ENCODE data around the gene GGACT. TPM values are rescaled to one million over a fixed set of nuclear protein-coding genes. Genes with fewer than 3 reads are reported as not detected.
A peak's percentile ranks its signal among the peaks of the same experiment; 100 is the strongest.

Gene GGACT
- total RNA-seq, 2 experiments from 2014 or later, result 3.1 to 4.1 TPM

GRCh38 chr13:100517135-100517534 is 71.5 kb downstream of the GGACT start:
- peaks cover 8% of the 10 kb centered on the region for H3K4me1 Mint-ChIP-seq
- H3K9me3 Mint-ChIP-seq, result no peaks in the 10 kb centered on the region
- DNase-seq (no peak), ATAC-seq (ENCODE audit: low read depth) (no peak)
- no peak overlapping the region for H3K4me3 Mint-ChIP-seq
- H3K27ac Mint-ChIP-seq, result no peak overlapping the region
- no peaks in the 10 kb centered on the region for H3K27me3 Mint-ChIP-seq
- POLR2A ChIA-PET, result interaction anchor here (0.7 kb wide), 1 partner anchor 381 kb away, joined by 3 read pairs; no protein-coding TSS in a partner anchor
- H3K36me3 Mint-ChIP-seq, result no peaks in the 10 kb centered on the region

GRCh38 chr13:100515410-100515800 is 73.2 kb downstream of the GGACT start:
- no peaks in the 10 kb centered on the region for H3K9me3 Mint-ChIP-seq
- H3K4me1 Mint-ChIP-seq, result peaks cover 3% of the 10 kb centered on the region
- POLR2A ChIA-PET, result no interaction called here
- no peak overlapping the region for H3K4me3 Mint-ChIP-seq
- no peak for ATAC-seq (ENCODE audit: low read depth)
- H3K27ac Mint-ChIP-seq, result no peak overlapping the region
- H3K36me3 Mint-ChIP-seq, result no peaks in the 10 kb centered on the region
- no peaks in the 10 kb centered on the region for H3K27me3 Mint-ChIP-seq
- DNase-seq, result no peak

- no peaks in the 10 kb centered on the region for H3K36me3 Mint-ChIP-seq
- ATAC-seq (ENCODE audit: low read depth) (peak; percentile 93), DNase-seq (peak; percentile 74)
- H3K9me3 Mint-ChIP-seq, result no peaks in the 10 kb centered on the region
- POLR2A ChIA-PET, result no interaction called here
- no peaks in the 10 kb centered on the region for H3K27me3 Mint-ChIP-seq
- peaks cover 3% of the 10 kb centered on the region for H3K4me1 Mint-ChIP-seq
- H3K4me3 Mint-ChIP-seq, result no peak overlapping the region
- no peak overlapping the region for H3K27ac Mint-ChIP-seq
Observed at GRCh38 chr13:100514788-100515409, 73.7 kb downstream of the GGACT start.

- peaks cover 2% of the 10 kb centered on the region for H3K27me3 Mint-ChIP-seq
- POLR2A ChIA-PET, result no interaction called here
- no peaks in the 10 kb centered on the region for H3K9me3 Mint-ChIP-seq
- no peak overlapping the region for H3K4me3 Mint-ChIP-seq
- DNase-seq (no peak), ATAC-seq (ENCODE audit: low read depth) (no peak)
- no peak overlapping the region for H3K27ac Mint-ChIP-seq
- H3K4me1 Mint-ChIP-seq, result peaks cover 3% of the 10 kb centered on the region
- H3K36me3 Mint-ChIP-seq, result no peaks in the 10 kb centered on the region
Observed at GRCh38 chr13:100513987-100514670, 74.5 kb downstream of the GGACT start.

GRCh38 chr13:100513171-100513570 is 75.4 kb downstream of the GGACT start:
- H3K9me3 Mint-ChIP-seq, result no peaks in the 10 kb centered on the region
- no peak for ATAC-seq (ENCODE audit: low read depth)
- DNase-seq, result no peak
- H3K36me3 Mint-ChIP-seq, result no peaks in the 10 kb centered on the region
- H3K4me1 Mint-ChIP-seq, result peaks cover 3% of the 10 kb centered on the region
- POLR2A ChIA-PET, result no interaction called here
- peaks cover 2% of the 10 kb centered on the region for H3K27me3 Mint-ChIP-seq
- no peak overlapping the region for H3K27ac Mint-ChIP-seq
- H3K4me3 Mint-ChIP-seq, result no peak overlapping the region

GRCh38 chr13:100512422-100512821 is 76.2 kb downstream of the GGACT start:
- peaks cover 2% of the 10 kb centered on the region for H3K27me3 Mint-ChIP-seq
- H3K4me3 Mint-ChIP-seq, result no peak overlapping the region
- no peaks in the 10 kb centered on the region for H3K9me3 Mint-ChIP-seq

GRCh38 chr13:100511466-100511865 is 77.1 kb downstream of the GGACT start:
- Mint-ChIP-seq H3K27ac (no peak overlapping the region), H3K4me1 (peaks cover 2% of the 10 kb centered on the region), H3K36me3 (peaks cover 1% of the 10 kb centered on the region), H3K4me3 (no peak overlapping the region), H3K9me3 (no peaks in the 10 kb centered on the region), H3K27me3 (peaks cover 2% of the 10 kb centered on the region)
- POLR2A ChIA-PET, result no interaction called here
- no peak for DNase-seq
- ATAC-seq (ENCODE audit: low read depth), result no peak

More at GRCh38 chr13:100512422-100512821, 76.2 kb downstream of the GGACT start:
- DNase-seq, result no peak
- POLR2A ChIA-PET, result no interaction called here
- ATAC-seq (ENCODE audit: low read depth), result no peak
- Mint-ChIP-seq H3K36me3 (no peaks in the 10 kb centered on the region), H3K27ac (no peak overlapping the region), H3K4me1 (peaks cover 1% of the 10 kb centered on the region)

GRCh38 chr13:100510208-100510957 is 78.2 kb downstream of the GGACT start:
- Mint-ChIP-seq H3K27me3 (peaks cover 2% of the 10 kb centered on the region), H3K36me3 (peaks cover 1% of the 10 kb centered on the region), H3K4me3 (no peak overlapping the region), H3K4me1 (peaks cover 7% of the 10 kb centered on the region), H3K9me3 (no peaks in the 10 kb centered on the region), H3K27ac (no peak overlapping the region)
- POLR2A ChIA-PET, result no interaction called here
- no peak for ATAC-seq (ENCODE audit: low read depth)
- DNase-seq, result no peak

GRCh38 chr13:100508996-100509395 is 79.6 kb downstream of the GGACT start:
- Mint-ChIP-seq H3K36me3 (peaks cover 1% of the 10 kb centered on the region), H3K4me3 (no peak overlapping the region), H3K4me1 (peaks cover 7% of the 10 kb centered on the region), H3K27me3 (peaks cover 2% of the 10 kb centered on the region), H3K27ac (no peak overlapping the region), H3K9me3 (no peaks in the 10 kb centered on the region)
- DNase-seq (no peak), ATAC-seq (ENCODE audit: low read depth) (no peak)
- POLR2A ChIA-PET, result no interaction called here

- H3K4me1 Mint-ChIP-seq, result peaks cover 7% of the 10 kb centered on the region
- no peak overlapping the region for H3K4me3 Mint-ChIP-seq
- peaks cover 2% of the 10 kb centered on the region for H3K27me3 Mint-ChIP-seq
- no peak for DNase-seq
- no peak for ATAC-seq (ENCODE audit: low read depth)
- H3K36me3 Mint-ChIP-seq, result peaks cover 1% of the 10 kb centered on the region
- no peak overlapping the region for H3K27ac Mint-ChIP-seq
- POLR2A ChIA-PET, result no interaction called here
- no peaks in the 10 kb centered on the region for H3K9me3 Mint-ChIP-seq
Observed at GRCh38 chr13:100508455-100508854, 80.1 kb downstream of the GGACT start.

- peak overlapping the region; percentile 54 for H3K27ac Mint-ChIP-seq
- POLR2A ChIA-PET, result no interaction called here
- no peaks in the 10 kb centered on the region for H3K9me3 Mint-ChIP-seq
- DNase-seq (no peak), ATAC-seq (ENCODE audit: low read depth) (no peak)
- peaks cover 7% of the 10 kb centered on the region for H3K4me1 Mint-ChIP-seq
- peaks cover 3% of the 10 kb centered on the region for H3K36me3 Mint-ChIP-seq
- peaks cover 2% of the 10 kb centered on the region for H3K27me3 Mint-ChIP-seq
- peak overlapping the region; percentile 45 for H3K4me3 Mint-ChIP-seq
Observed at GRCh38 chr13:100506600-100507422, 81.8 kb downstream of the GGACT start.

- DNase-seq, result no peak
- H3K9me3 Mint-ChIP-seq, result no peaks in the 10 kb centered on the region
- POLR2A ChIA-PET, result no interaction called here
Observed at GRCh38 chr13:100506154-100506553, 82.4 kb downstream of the GGACT start.

GRCh38 chr13:100503622-100504021 is 85.0 kb downstream of the GGACT start:
- H3K4me1 Mint-ChIP-seq, result peaks cover 7% of the 10 kb centered on the region
- H3K9me3 Mint-ChIP-seq, result no peaks in the 10 kb centered on the region
- H3K36me3 Mint-ChIP-seq, result peaks cover 3% of the 10 kb centered on the region
- no peaks in the 10 kb centered on the region for H3K27me3 Mint-ChIP-seq
- H3K4me3 Mint-ChIP-seq, result no peak overlapping the region
- POLR2A ChIA-PET, result no interaction called here
- DNase-seq, result no peak
- ATAC-seq (ENCODE audit: low read depth), result no peak
- no peak overlapping the region for H3K27ac Mint-ChIP-seq

More at GRCh38 chr13:100506154-100506553, 82.4 kb downstream of the GGACT start:
- H3K4me3 Mint-ChIP-seq, result peak overlapping the region; percentile 45
- no peak overlapping the region for H3K27ac Mint-ChIP-seq
- ATAC-seq (ENCODE audit: low read depth), result no peak
- peaks cover 3% of the 10 kb centered on the region for H3K36me3 Mint-ChIP-seq
- H3K27me3 Mint-ChIP-seq, result peaks cover 2% of the 10 kb centered on the region
- H3K4me1 Mint-ChIP-seq, result peaks cover 7% of the 10 kb centered on the region
